HL-60 (cell line): ENCODE results near the gene FOXK2.
"Not testable (repeated sequence)": the region's sequence is repeated elsewhere in the genome, so short reads cannot be mapped to it uniquely, and the experiment has no call there.

Source experiments
- CTCF ChIP-seq: IDR thresholded peaks from one replicate; pipeline ENCODE4 v1.5.1; 2011; ENCODE audit warnings: low read length, control low read depth, inconsistent platforms; ENCODE audit not compliant: insufficient read depth
- POLR2AphosphoS5 ChIP-seq: IDR thresholded peaks from 2 replicates; pipeline ENCODE4 v1.6.1; 2012; ENCODE audit warnings: low read depth
- REST ChIP-seq: IDR thresholded peaks from 2 replicates; pipeline ENCODE4 v1.6.1; 2012; ENCODE audit warnings: low read depth; ENCODE audit not compliant: insufficient replicate concordance
- SPI1 ChIP-seq: IDR thresholded peaks from 2 replicates; pipeline ENCODE4 v1.6.1; 2012; ENCODE audit warnings: low read depth, mild to moderate bottlenecking, borderline replicate concordance

GRCh38 chr17:82557510-82557909 lies 38.0 kb downstream of the FOXK2 start:
- not testable (repeated sequence) for TF ChIP-seq CTCF, REST, POLR2AphosphoS5, SPI1
